NCI-H526 (cell line): Measurements from ENCODE around the gene DCTD.

Source experiments
- DNase-seq, 2 experiments: peaks; one replicate each; lab custom pipeline; 2025; lab: John Stamatoyannopoulos, UW

Gene DCTD

GRCh38 chr4:182842104-182842600 is 75.0 kb downstream of the DCTD start:
- DNase-seq = no peak

GRCh38 chr4:182840108-182840507 is 77.1 kb downstream of the DCTD start:
- no peak for DNase-seq
